Right lobe of liver (tissue), 6 donors: ENCODE measurements around the gene PCNX3. TPM values are rescaled to one million over a fixed set of nuclear protein-coding genes. Genes with fewer than 3 reads are reported as not detected.
"Not testable (repeated sequence)": the region's sequence is repeated elsewhere in the genome, so short reads cannot be mapped to it uniquely, and the experiment has no call there.

Experiments
- ATAC-seq, 4 donors: fragments of 200-7000 bp; cut with Tn5 transposase; one replicate each; pipeline ENCODE4 v1.9.1; 2020; ENCODE audit warnings: mild to moderate bottlenecking in 4 of 4, moderate library complexity in 4 of 4
- DNase-seq, 3 donors: peaks; one replicate each; pipeline ENCODE4 v3.0.0-alpha.2; 2020
- H3K27ac ChIP-seq, 3 donors: fragments of 200-600 bp; one replicate each; pipeline ENCODE4 v1.8.0; 2022
- H3K27me3 ChIP-seq, 2 donors: fragments of 200-600 bp; one replicate each; pipeline ENCODE4 v1.8.0; 2022
- H3K36me3 ChIP-seq, 4 donors: fragments of 200-600 bp; sonication (generic) in 1 of 4; one replicate each; pipeline versions ENCODE4 v1.5.1 to v1.8.0; 2017 to 2022; ENCODE audit warnings: control low read depth in 1 of 4
- H3K4me1 ChIP-seq, 4 donors: fragments of 200-600 bp; sonication (generic) in 1 of 4; one replicate each; pipeline versions ENCODE4 v1.5.1 to v1.8.0; 2017 to 2022; ENCODE audit warnings: control low read depth in 1 of 4
- H3K4me3 ChIP-seq, 3 donors: fragments of 200-600 bp; one replicate each; pipeline ENCODE4 v1.8.0; 2022
- H3K9me3 ChIP-seq, 4 donors: fragments of 200-600 bp; sonication (generic) in 1 of 4; one replicate each; pipeline versions ENCODE4 v1.5.1 to v1.8.0; 2017 to 2022; ENCODE audit warnings: control low read depth in 1 of 4
- POLR2A ChIP-seq: fragments of 450-650 bp; IDR thresholded peaks from one replicate; pipeline ENCODE4 v1.6.1; 2017; ENCODE audit warnings: antibody characterized with exemption, mild to moderate bottlenecking
- WGBS: methylation state at CpG from one replicate; pipeline ENCODE4 v1.1.6; 2018; ENCODE audit warnings: low coverage, low lambda C conversion rate; ENCODE audit not compliant: insufficient coverage; ENCODE audit errors: missing lambda C conversion rate; 5-methylcytosine and 5-hydroxymethylcytosine counted together
- intact Hi-C, 2 donors: fragments of 100-400 bp; cut with DNase I; formaldehyde crosslinking; loops; one replicate each; pipeline versions ENCODE4 v1.11.2 to v1.14.1; 2022
- microRNA-seq, 2 donors: library from miRNA; unstranded; fragments of <30 nt; microRNA quantifications; one replicate each; pipeline ENCODE4, GENCODE V29; 2019 to 2020
- small RNA-seq, 2 experiments: library from RNA; depleted of rRNA; stranded (forward); fragments of <200 nt; gene quantifications; one replicate each; pipeline ENCODE3, GENCODE V24; 2016
- total RNA-seq, 6 experiments: library from RNA; depleted of rRNA in 2 of 6; stranded (reverse); fragments of >200 nt in 2 of 6; fragmentation: NEBNext Ultra II Directional in 3 of 6; extraction: Animal tissue kit (Norgen Biotek cat#: 25700) in 3 of 6; gene quantifications; one replicate each; pipeline versions ENCODE4 v1.1.0 to v1.2.4, GENCODE V29; 2016 to 2023
- TF ChIP-seq, protein P1 (sequence below), 4 donors: fragments of 200-600 bp in 3 of 4; fragments of 450-650 bp in 1 of 4; IDR thresholded peaks; one replicate each; pipeline versions ENCODE4 v1.5.1 to v1.8.0; 2016 to 2022; ENCODE audit warnings: antibody characterized with exemption in 4 of 4, mild to moderate bottlenecking in 2 of 4
- donor health status: DM: no; HTN: yes; CAD: no.
- donor health status: DM: no; HTN: no; CAD: no.
- donor health status: DM: no; HTN: no; CAD: no.
- donor health status: DM: no; HTN: yes; CAD: no.
- donor health status: DM: no; HTN: yes; CAD: no.

The PCNX3 gene
- total RNA-seq, 6 experiments from 2014 or later = 11.2 to 32.9 (median 12.4) TPM

DNA sequence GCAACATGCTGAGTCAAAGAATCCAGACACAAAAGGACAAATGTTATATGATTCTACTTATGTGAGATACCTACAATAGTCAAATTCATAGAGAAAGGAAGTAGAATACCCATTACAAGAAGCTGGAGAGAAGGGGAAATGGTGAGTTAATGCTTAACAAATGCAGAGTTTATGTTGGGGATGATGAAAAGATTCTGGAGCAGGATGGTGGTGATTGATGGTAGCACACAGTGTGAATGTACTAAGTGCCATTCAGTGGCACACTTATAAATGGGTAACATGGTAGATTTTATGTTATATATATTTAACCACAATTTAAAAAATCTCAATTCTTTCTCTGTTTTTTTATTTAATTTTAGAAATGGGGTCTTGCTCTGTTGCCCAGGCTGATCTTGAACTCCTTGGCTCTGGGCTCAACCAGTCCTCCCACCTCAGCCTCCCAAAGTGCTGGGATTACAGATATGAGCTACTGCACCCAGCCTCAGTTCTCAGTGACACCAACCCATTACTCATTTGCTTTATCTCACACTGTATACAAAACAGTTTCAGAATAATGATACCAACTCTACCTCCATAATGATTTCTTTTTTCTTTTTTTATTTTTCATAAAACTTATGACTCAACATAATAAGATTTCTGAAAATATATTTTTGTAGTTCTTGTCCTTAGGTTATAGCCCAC, 56.7 kb downstream of the PCNX3 start:
- ATAC-seq = no peak
- Histone ChIP-seq H3K4me3 (no peak overlapping the region), H3K27me3 (no peaks in the 10 kb centered on the region), H3K9me3 (no peaks in the 10 kb centered on the region), H3K4me1 (no peaks in the 10 kb centered on the region), H3K27ac (no peak overlapping the region), H3K36me3 (no peaks in the 10 kb centered on the region)
- DNase-seq = no peak
- TF ChIP-seq POLR2A = no peak
- TF ChIP-seq, protein P1, sequence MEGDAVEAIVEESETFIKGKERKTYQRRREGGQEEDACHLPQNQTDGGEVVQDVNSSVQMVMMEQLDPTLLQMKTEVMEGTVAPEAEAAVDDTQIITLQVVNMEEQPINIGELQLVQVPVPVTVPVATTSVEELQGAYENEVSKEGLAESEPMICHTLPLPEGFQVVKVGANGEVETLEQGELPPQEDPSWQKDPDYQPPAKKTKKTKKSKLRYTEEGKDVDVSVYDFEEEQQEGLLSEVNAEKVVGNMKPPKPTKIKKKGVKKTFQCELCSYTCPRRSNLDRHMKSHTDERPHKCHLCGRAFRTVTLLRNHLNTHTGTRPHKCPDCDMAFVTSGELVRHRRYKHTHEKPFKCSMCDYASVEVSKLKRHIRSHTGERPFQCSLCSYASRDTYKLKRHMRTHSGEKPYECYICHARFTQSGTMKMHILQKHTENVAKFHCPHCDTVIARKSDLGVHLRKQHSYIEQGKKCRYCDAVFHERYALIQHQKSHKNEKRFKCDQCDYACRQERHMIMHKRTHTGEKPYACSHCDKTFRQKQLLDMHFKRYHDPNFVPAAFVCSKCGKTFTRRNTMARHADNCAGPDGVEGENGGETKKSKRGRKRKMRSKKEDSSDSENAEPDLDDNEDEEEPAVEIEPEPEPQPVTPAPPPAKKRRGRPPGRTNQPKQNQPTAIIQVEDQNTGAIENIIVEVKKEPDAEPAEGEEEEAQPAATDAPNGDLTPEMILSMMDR (IDR thresholded peaks at IDR 0.05) = no peak
- intact Hi-C loops = no loop called here

DNA sequence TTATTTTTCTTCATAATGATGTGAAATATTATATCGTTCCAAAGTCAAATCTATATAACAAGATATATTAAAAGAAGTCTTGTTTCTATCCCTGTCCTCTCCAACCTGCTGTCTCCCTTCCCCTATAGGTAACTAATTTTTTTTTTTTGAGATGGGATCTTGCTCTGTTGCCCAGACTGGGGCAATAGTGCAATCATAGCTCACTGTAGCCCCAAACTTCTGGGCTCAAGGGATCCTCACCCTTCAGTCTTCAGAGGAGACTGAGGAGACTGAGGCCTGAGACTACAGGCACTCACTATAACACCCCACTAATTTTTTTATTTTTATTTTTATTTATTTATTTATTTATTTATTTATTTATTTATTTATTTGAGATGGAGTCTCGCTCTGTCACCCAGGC, 57.4 kb downstream of the PCNX3 start:
- H3K9me3 ChIP-seq = no peaks in the 10 kb centered on the region
- ATAC-seq (no peak), DNase-seq (no peak)
- H3K27me3 ChIP-seq = no peaks in the 10 kb centered on the region
- TF ChIP-seq POLR2A = no peak
- TF ChIP-seq, protein P1 (IDR thresholded peaks at IDR 0.05) = no peak
- H3K4me1 ChIP-seq = no peaks in the 10 kb centered on the region
- H3K27ac ChIP-seq = no peak overlapping the region
- whole genome bisulfite sequencing = 92% methylated on average over 1 of the region's 2 CpGs
- no peaks in the 10 kb centered on the region for H3K36me3 ChIP-seq
- H3K4me3 ChIP-seq = no peak overlapping the region
- intact Hi-C loops = no loop called here

DNA sequence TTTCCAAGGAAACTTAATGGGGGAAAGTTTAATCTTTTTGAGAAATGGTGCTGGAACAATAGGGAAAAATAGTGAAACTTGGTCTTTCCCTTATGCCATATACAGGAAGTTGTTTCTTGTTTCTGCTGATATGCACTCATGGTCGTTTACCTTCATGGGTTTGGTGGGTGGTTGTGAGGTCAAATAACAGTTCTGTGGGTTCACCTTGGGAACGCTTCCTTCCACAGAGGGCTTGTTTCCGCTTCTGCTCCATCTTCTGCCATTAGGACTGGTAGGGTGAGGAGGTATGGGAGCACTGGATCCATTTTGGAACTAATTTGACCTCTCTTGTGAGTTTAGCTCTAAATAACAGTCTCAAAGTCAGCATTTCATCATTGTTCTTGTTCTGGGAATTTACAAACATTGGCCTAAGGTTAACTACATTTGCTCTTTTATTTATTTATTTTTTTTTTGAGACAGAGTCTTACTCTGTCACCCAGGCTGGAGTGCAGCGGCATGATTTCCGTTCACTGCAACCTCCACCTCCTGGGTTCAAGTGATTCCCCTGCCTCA, 64.7 kb downstream of the PCNX3 start:
- TF ChIP-seq POLR2A = no peak
- TF ChIP-seq, protein P1 (IDR thresholded peaks at IDR 0.05) = no peak
- peak; percentile 52 to 74 (median 63) for ATAC-seq
- intact Hi-C loops = no loop called here
- no peaks in the 10 kb centered on the region for H3K9me3 ChIP-seq
- peaks cover 0 to 10% (median 0%) of the 10 kb centered on the region in 4 donors for H3K4me1 ChIP-seq
- no peak overlapping the region for H3K4me3 ChIP-seq
- DNase-seq = no peak
- no peaks in the 10 kb centered on the region for H3K27me3 ChIP-seq
- 53% methylated on average over 4 of the region's 5 CpGs for WGBS
- no peak overlapping the region for H3K27ac ChIP-seq
- H3K36me3 ChIP-seq = no peaks in the 10 kb centered on the region

DNA sequence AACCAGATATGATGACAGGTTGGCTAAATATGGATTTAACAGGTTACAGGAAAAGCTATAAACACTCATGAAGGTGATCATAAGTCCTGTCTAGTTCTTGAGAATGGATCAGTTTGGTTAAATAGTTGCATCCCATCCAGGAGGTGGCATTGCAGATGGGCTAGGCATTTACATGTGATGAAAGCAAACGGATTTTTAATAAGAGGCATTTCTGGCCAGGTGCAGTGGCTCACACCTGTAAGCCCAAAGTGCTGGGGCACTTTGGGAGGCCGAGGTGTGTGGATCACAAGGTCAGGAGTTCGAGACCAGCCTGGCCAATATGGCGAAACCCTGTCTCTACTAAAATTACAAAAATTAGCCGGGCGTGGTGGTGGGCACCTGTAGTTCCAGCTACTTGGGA, 67.9 kb downstream of the PCNX3 start:
- DNase-seq, H3K4me3 ChIP-seq, H3K36me3 ChIP-seq, ATAC-seq, H3K27me3 ChIP-seq, H3K9me3 ChIP-seq, intact Hi-C loops, H3K27ac ChIP-seq: not testable (repeated sequence)
- H3K4me1 ChIP-seq = peaks cover 0 to 10% (median 0%) of the 10 kb centered on the region in 4 donors
- WGBS = 76% methylated on average over 5 of the region's 6 CpGs

DNA sequence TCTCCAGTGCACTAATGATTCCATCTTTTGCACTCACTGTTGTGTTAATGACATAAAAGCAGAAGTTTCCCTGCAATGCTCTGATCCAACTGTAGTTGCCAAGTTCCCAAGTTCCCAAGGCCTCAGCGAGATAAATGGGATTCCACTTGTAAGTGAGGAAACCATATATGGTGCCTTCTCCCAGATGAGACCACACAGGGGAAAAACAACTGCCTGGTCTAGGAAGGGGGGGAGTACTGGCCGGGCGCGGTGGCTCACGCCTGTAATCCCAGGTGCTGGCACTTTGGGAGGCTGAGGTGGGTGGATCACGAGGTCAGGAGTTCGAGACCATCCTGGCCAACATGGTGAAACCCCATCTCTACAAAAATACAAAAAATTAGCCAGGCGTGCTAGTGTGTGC, 70.4 kb downstream of the PCNX3 start:
- H3K9me3 ChIP-seq = no peaks in the 10 kb centered on the region
- H3K4me1 ChIP-seq = peaks cover 0 to 8% (median 0%) of the 10 kb centered on the region in 4 donors
- WGBS = 100% methylated on average over 2 of the region's 8 CpGs
- intact Hi-C loops = no loop called here
- H3K27me3 ChIP-seq = no peaks in the 10 kb centered on the region
- H3K4me3 ChIP-seq = no peak overlapping the region
- no peak for TF ChIP-seq POLR2A
- TF ChIP-seq, protein P1 (IDR thresholded peaks at IDR 0.05) = no peak
- no peak overlapping the region for H3K27ac ChIP-seq
- ATAC-seq (no peak), DNase-seq (no peak)
- no peaks in the 10 kb centered on the region for H3K36me3 ChIP-seq

Small RNAs within 50 kb of the gene (microRNA-seq; reads per million reads assigned to microRNA genes)
- gene MIR4489 (0 to 0.29 reads per million in 2 donors), gene MIR4690 (0 reads per million in 2 donors)

Small RNAs within 50 kb of the gene (small RNA-seq; reads per million reads assigned to genes)
- 0 reads per million in 2 experiments for gene MIR4489
- 0 reads per million in 2 experiments for gene MIR4690

Other genes with a start within 250 kb of the PCNX3 start
- gene SLC25A45, start 233.1 kb upstream of the PCNX3 start, total RNA-seq = 10 to 100 TPM in 4 of 6 experiments, 1 to 10 TPM in 2; 7.5 to 17.5 (median 12.1) TPM
- 10 to 100 TPM in 4 of 6 experiments, 1 to 10 TPM in 2; 7.7 to 17.1 (median 14.3) TPM for gene FRMD8, start 229.1 kb upstream of the PCNX3 start, total RNA-seq
- 1,000 to 10,000 TPM in 2 of 6 experiments, 100 to 1,000 TPM in 4; 202 to 1,225 (median 767) TPM for gene NEAT1, start 193.0 kb upstream of the PCNX3 start, total RNA-seq
- gene MALAT1, start 116.7 kb upstream of the PCNX3 start, total RNA-seq = 1,000 to 10,000 TPM; 2,716 to 5,163 (median 3,933) TPM
- 10 to 100 TPM; 51.3 to 82.3 (median 57.0) TPM for gene SCYL1, start 90.7 kb upstream of the PCNX3 start, total RNA-seq
- gene LTBP3, start 57.4 kb upstream of the PCNX3 start, total RNA-seq = 10 to 100 TPM; 26.6 to 94.1 (median 46.8) TPM
- gene ZNRD2, start 45.3 kb upstream of the PCNX3 start, total RNA-seq = 10 to 100 TPM; 11.6 to 43.2 (median 16.5) TPM
- 10 to 100 TPM; 12.8 to 20.6 (median 14.6) TPM for gene FAM89B, start 43.2 kb upstream of the PCNX3 start, total RNA-seq
- 10 to 100 TPM; 10.0 to 29.9 (median 13.7) TPM for gene EHBP1L1, start 39.7 kb upstream of the PCNX3 start, total RNA-seq
- gene KCNK7, start 20.0 kb upstream of the PCNX3 start, total RNA-seq = under 1 TPM in 1 of 6 experiments, not detected in 5; 0.31 TPM
- gene MAP3K11, start 1.6 kb upstream of the PCNX3 start, total RNA-seq = 10 to 100 TPM; 48.3 to 67.1 (median 60.9) TPM
- gene SIPA1, start 22.3 kb downstream of the PCNX3 start, total RNA-seq = 10 to 100 TPM; 21.1 to 34.1 (median 25.3) TPM
- 10 to 100 TPM; 27.8 to 51.1 (median 41.9) TPM for gene RELA, start 47.1 kb downstream of the PCNX3 start, total RNA-seq
- 10 to 100 TPM; 17.8 to 30.4 (median 24.0) TPM for gene KAT5, start 96.5 kb downstream of the PCNX3 start, total RNA-seq
- 10 to 100 TPM; 16.8 to 39.1 (median 26.1) TPM for gene RNASEH2C, start 105.0 kb downstream of the PCNX3 start, total RNA-seq
- 10 to 100 TPM in 3 of 6 experiments, 1 to 10 TPM in 3; 5.0 to 13.5 (median 9.7) TPM for gene AP5B1, start 165.2 kb downstream of the PCNX3 start, total RNA-seq
- not detected for gene OVOL1, start 171.3 kb downstream of the PCNX3 start, total RNA-seq
- under 1 TPM in 3 of 6 experiments, not detected in 3; 0.16 to 0.37 (median 0.31) TPM for gene SNX32, start 218.2 kb downstream of the PCNX3 start, total RNA-seq
- gene CFL1, start 242.4 kb downstream of the PCNX3 start, total RNA-seq = 100 to 1,000 TPM; 219 to 503 (median 313) TPM
- gene MUS81, start 244.7 kb downstream of the PCNX3 start, total RNA-seq = 10 to 100 TPM; 14.0 to 25.6 (median 19.7) TPM